Activated CD8-positive, alpha-beta memory T cell treated with anti-CD3 and anti-CD28 coated beads for 1 hour (primary cell): ENCODE results near the gene KYAT1.
"Not testable (repeated sequence)": the region's sequence is repeated elsewhere in the genome, so short reads cannot be mapped to it uniquely, and the experiment has no call there.

Experiments used
- DNase-seq, 2 donors: peaks; one replicate each; pipeline ENCODE4 v3.0.0-alpha.2; 2020; ENCODE audit warnings: low read depth in 1 of 2; ENCODE audit errors: extremely low read depth in 1 of 2

Gene KYAT1

DNA sequence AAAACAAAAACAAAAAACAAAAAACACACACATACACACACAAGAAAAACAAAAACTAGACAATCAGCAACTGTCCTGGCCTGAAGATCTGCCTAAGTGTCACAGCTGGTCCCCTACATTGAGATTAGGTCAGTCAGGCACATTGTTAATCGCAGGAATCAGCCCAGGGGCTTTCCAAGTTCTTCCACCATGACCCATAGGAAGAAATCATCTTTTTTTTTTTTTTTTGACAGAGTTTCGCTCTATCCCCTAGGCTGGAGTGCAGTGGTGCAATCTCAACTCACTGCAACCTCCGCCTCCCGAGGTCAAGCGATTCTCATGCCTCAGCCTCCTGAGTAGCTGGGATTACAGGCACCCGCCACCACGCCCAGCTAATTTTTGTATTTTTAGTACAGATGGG, 38.6 kb downstream of the KYAT1 start:
- not testable (repeated sequence) for DNase-seq

DNA sequence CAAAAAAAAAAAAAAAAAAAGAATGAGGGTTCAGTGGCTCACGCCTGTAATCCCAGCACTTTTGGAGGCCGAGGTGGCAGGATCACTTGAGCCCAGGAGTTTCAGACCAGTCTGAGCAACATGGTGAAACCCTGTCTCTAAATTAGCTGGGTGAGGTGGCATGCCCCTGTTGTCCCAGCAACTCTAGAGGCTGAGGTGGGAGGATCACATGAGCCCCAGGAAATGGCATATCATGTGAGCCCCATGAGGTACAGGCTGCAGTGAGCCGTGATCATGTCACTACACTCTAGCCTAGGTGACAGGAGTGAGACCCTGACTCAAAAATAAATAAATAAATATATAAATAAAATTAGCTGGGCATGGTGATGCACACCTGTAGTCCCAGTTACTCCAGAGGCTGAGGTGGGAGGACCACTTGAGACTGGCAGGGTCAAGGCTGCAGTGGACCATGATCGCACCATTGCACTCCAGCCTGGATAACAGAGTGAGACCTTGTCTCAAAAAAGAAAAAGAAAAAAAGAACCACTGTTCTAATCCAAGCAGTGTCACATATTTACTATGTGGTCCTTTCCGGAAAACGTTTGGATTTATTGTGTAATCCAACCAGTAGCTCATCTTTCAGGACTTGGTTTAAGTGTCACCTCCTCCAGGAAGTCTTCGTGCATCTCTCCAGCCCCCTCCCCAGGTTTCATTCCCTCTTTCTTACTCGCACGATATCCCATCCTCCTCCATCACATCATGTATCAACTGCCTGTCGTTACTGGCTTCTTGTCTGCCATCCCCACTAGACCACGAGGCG, 39.9 kb downstream of the KYAT1 start:
- DNase-seq = no peak

- no peak for DNase-seq
Observed at GRCh38 chr9:128840524-128840923, 41.2 kb downstream of the KYAT1 start.

DNA sequence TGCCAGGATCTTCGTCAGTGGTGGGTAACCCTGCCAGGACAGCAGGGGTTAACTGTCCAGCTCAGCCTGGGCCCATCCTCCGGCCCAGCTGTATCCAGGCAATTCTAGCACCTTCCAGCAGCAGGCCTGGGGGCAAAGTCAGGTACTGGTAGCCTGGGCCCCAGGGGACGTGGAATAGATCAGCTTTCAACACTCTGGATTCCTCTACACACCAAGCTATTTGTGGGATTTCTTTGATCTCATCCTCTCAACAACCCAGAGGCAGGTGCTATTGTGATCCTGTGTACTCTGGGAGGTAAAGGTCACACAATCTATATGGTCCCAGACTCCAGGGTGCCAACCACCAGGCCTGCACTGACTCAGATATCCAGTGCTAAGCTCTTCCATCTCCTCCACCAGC, 43.4 kb downstream of the KYAT1 start:
- DNase-seq = no peak

- no peak for DNase-seq
Observed at GRCh38 chr9:128836509-128837145, 45.1 kb downstream of the KYAT1 start.

GRCh38 chr9:128835246-128836210, 46.2 kb downstream of the KYAT1 start:
- DNase-seq = no peak

GRCh38 chr9:128833696-128834095, 48.1 kb downstream of the KYAT1 start:
- DNase-seq = no peak

- peak; percentile 75 to 80 for DNase-seq
Observed at GRCh38 chr9:128829477-128830251, 52.1 kb downstream of the KYAT1 start, which contains the start of gene SPOUT1. TSS of gene SPOUT1 (minus strand) at chr9:128829794. CDS start at chr9:128829780, 14 bp downstream.

- DNase-seq = no peak
Observed at GRCh38 chr9:128828719-128829452, 52.9 kb downstream of the KYAT1 start.

GRCh38 chr9:128828267-128828666, 53.5 kb downstream of the KYAT1 start:
- no peak for DNase-seq

DNA sequence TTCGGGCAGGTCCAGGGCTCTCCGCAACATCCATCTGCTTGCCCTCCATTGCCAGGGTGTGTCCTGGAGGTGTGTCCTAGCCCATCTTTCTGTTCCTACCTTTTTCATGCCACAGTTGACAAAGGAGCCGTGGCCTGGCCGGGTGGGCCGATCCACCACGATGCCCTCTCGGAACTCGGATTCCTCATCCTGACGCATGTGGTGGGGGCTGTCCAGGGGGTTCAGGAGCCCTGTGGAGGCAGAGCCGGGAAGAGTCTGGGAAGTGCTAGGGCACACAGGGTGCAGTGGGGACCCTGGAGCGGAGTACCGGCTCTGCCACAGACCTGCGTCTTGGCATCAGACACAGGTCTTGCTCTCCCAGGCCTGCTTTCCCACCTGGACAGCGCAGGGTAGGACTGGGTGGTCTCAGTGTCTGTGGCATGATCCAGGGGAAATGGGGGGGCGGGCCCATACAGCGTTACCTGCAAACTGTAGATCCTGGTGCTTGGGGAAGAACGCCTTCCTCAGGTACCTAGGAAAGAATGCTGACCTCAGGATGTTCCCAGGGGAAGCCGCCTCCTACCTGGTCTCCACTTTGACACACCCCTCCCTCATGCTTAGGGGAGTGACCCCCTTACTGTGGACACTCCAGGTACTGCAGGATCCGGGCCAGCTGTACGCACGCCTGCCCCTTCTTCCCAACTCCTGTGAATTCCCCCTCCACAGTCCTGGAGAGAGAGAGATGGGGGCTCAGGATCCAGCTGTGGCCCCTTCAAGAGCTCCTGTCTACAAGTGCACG, 55.6 kb downstream of the KYAT1 start:
- no peak for DNase-seq

- DNase-seq = no peak
Observed at GRCh38 chr9:128824911-128825310, 56.8 kb downstream of the KYAT1 start.

DNA sequence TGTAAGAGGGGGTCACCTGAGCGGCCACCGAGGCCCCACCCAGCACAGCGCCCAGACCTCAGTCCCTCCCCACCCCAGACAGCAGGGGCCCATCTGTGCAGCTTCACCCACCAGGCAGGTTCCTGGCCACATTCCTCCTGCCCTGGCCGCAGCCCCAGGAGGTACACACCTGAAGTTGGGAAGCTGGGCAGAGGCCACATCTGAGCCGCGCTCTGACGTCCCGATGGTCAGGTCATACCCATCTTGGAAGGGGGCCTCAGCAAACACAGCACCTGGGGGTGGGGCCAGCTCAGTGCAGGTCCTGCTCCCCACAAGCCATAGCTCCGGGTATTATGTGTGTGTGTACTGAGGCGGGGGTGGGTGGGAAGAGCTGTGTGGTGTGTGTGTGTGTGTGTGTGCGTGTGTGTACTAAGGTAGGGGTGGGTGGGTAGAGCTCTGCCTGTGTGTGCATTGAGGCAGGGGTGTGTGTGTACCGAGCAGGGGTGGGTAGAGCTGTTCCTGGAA, 57.8 kb downstream of the KYAT1 start:
- DNase-seq = no peak

- no peak for DNase-seq
Observed at GRCh38 chr9:128823362-128823902, 58.3 kb downstream of the KYAT1 start.

DNA sequence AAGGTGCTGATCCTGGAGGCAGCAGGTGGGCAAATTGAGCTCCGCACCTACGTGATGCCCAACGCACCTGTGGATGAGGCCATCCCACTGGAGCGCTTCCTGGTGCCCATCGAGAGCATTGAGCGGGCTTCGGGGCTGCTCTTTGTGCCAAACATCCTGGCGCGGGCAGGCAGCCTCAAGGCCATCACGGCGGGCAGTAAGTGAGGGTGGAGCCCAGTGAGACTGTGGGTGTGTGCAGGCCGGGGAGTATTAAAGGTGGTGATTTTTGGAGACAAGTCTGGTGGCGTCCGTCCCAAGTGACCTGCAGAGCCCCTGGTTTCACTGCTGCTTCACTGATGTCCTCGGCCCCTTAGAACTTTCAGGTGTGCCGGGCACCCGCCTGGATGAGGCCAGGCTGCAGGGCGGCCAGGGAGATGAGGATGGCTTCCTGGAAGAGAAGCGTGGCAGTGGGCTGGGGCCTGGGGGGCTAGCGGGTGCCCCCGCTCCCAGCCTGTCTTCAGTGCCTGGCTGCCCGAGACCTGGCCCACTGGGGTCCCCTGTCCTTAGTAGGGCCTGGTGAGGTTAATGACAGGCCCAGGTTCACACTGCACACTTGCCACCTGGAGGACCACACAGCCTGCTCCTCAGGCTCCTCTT, 59.2 kb downstream of the KYAT1 start:
- DNase-seq = no peak

GRCh38 chr9:128821584-128822406, 60.0 kb downstream of the KYAT1 start:
- DNase-seq = no peak
